A549 (cell line): ENCODE data around the gene FOXO6.

Experiments
- CBX8 ChIP-seq: fragments of 200-600 bp; sonication (generic); IDR thresholded peaks from 2 replicates; pipeline ENCODE4 v1.6.1; 2016
- CHD2 ChIP-seq: fragments of 150-350 bp; IDR thresholded peaks from 2 replicates; pipeline ENCODE4 v1.6.1; 2014; ENCODE audit warnings: low read length; ENCODE audit not compliant: partially characterized antibody
- CHD4 ChIP-seq: fragments of 200-600 bp; sonication (generic); IDR thresholded peaks from 2 replicates; pipeline ENCODE4 v1.6.1; 2016; ENCODE audit warnings: antibody characterized with exemption, mild to moderate bottlenecking, borderline replicate concordance
- ELK1 ChIP-seq: fragments of 150-350 bp; IDR thresholded peaks from 2 replicates; pipeline ENCODE4 v1.6.1; 2014; ENCODE audit warnings: low read depth, mild to moderate bottlenecking, low read length
- EP300 ChIP-seq, 2 experiments: fragments of >200 bp; sonication (Bioruptor Twin); formaldehyde crosslinking; IDR thresholded peaks; 2 replicates in 1 of 2; 3 replicates in 1 of 2; pipeline ENCODE4 v1.6.1; 2016 to 2017
- MAFK ChIP-seq: fragments of 450-650 bp; IDR thresholded peaks from 2 replicates; pipeline ENCODE4 v1.6.1; 2014; ENCODE audit not compliant: partially characterized antibody
- MYC ChIP-seq: IDR thresholded peaks from 2 replicates; pipeline ENCODE4 v1.6.1; 2012; ENCODE audit warnings: mild to moderate bottlenecking, inconsistent platforms, low read length, improper control_type of control experiment, borderline replicate concordance
- POLR2A ChIP-seq: IDR thresholded peaks from 2 replicates; pipeline ENCODE4 v1.6.1; 2012; ENCODE audit warnings: mild to moderate bottlenecking, low read length
- POLR2AphosphoS2 ChIP-seq: conservative IDR thresholded peaks from 2 replicates; pipeline ENCODE4 v1.6.1; 2012; ENCODE audit warnings: low read length, improper control_type of control experiment, inconsistent platforms
- RFX5 ChIP-seq: fragments of 450-650 bp; IDR thresholded peaks from 2 replicates; pipeline ENCODE4 v1.7.1; 2014; ENCODE audit warnings: antibody characterized with exemption, mild to moderate bottlenecking, moderate library complexity
- RNF2 ChIP-seq: fragments of 200-600 bp; sonication (generic); IDR thresholded peaks from 2 replicates; pipeline ENCODE4 v1.6.1; 2016; ENCODE audit warnings: low read depth, mild to moderate bottlenecking, antibody characterized with exemption, moderate library complexity, borderline replicate concordance
- TF ChIP-seq, protein P1 (sequence below): fragments of >200 bp; sonication (Bioruptor Twin); formaldehyde crosslinking; IDR thresholded peaks from 3 replicates; pipeline ENCODE4 v1.5.1; 2016
- TF ChIP-seq, protein P2 (sequence below): fragments of 250-450 bp; sonication (Bioruptor Pico); IDR thresholded peaks from 2 replicates; pipeline ENCODE4 v1.5.0; 2020; ENCODE audit warnings: low read depth, mild to moderate bottlenecking, moderate library complexity
- TF ChIP-seq, protein P3 (sequence below): fragments of 200-600 bp; sonication (generic); IDR thresholded peaks from 2 replicates; pipeline ENCODE4 v1.6.1; 2016; ENCODE audit warnings: antibody characterized with exemption, mild to moderate bottlenecking, moderate library complexity

DNA sequence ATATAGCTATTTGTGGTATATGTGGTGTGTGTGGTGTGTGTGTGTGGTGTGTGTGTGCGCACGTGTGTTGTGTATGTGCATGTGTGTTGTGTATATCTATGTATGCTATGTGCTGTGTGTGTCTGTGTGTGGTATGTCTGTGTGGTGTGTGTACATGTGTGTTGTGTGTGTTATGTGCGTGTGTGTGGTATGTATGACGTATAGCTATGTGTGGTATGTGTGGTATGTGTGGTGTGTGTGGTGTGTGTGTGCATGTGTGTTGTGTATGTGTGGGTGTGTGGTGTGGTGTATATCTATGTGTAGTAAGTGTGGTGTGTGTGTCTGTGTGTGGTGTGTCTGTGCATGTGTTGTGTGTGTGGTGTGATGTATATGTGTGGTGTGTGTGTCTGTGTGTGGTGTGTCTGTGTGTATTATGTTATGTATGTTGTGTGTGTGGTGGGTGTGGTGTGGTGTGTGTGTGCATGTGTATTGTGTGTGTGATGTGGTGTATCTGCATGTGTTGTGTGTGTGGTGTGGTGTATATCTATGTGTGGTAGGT, 63.4 kb downstream of the FOXO6 start:
- TF ChIP-seq, protein P1, sequence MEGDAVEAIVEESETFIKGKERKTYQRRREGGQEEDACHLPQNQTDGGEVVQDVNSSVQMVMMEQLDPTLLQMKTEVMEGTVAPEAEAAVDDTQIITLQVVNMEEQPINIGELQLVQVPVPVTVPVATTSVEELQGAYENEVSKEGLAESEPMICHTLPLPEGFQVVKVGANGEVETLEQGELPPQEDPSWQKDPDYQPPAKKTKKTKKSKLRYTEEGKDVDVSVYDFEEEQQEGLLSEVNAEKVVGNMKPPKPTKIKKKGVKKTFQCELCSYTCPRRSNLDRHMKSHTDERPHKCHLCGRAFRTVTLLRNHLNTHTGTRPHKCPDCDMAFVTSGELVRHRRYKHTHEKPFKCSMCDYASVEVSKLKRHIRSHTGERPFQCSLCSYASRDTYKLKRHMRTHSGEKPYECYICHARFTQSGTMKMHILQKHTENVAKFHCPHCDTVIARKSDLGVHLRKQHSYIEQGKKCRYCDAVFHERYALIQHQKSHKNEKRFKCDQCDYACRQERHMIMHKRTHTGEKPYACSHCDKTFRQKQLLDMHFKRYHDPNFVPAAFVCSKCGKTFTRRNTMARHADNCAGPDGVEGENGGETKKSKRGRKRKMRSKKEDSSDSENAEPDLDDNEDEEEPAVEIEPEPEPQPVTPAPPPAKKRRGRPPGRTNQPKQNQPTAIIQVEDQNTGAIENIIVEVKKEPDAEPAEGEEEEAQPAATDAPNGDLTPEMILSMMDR: no peak
- TF ChIP-seq EP300 (IDR thresholded peaks at IDR 0.05) (no peak), POLR2A (no peak), CHD4 (no peak), RFX5 (no peak), CBX8 (no peak), MAFK (no peak), POLR2AphosphoS2 (no peak), RNF2 (no peak), MYC (no peak), ELK1 (no peak), CHD2 (no peak)
- TF ChIP-seq, protein P2, sequence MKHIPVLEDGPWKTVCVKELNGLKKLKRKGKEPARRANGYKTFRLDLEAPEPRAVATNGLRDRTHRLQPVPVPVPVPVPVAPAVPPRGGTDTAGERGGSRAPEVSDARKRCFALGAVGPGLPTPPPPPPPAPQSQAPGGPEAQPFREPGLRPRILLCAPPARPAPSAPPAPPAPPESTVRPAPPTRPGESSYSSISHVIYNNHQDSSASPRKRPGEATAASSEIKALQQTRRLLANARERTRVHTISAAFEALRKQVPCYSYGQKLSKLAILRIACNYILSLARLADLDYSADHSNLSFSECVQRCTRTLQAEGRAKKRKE (CRISPR knock-in tag): no peak
- TF ChIP-seq, protein P3, sequence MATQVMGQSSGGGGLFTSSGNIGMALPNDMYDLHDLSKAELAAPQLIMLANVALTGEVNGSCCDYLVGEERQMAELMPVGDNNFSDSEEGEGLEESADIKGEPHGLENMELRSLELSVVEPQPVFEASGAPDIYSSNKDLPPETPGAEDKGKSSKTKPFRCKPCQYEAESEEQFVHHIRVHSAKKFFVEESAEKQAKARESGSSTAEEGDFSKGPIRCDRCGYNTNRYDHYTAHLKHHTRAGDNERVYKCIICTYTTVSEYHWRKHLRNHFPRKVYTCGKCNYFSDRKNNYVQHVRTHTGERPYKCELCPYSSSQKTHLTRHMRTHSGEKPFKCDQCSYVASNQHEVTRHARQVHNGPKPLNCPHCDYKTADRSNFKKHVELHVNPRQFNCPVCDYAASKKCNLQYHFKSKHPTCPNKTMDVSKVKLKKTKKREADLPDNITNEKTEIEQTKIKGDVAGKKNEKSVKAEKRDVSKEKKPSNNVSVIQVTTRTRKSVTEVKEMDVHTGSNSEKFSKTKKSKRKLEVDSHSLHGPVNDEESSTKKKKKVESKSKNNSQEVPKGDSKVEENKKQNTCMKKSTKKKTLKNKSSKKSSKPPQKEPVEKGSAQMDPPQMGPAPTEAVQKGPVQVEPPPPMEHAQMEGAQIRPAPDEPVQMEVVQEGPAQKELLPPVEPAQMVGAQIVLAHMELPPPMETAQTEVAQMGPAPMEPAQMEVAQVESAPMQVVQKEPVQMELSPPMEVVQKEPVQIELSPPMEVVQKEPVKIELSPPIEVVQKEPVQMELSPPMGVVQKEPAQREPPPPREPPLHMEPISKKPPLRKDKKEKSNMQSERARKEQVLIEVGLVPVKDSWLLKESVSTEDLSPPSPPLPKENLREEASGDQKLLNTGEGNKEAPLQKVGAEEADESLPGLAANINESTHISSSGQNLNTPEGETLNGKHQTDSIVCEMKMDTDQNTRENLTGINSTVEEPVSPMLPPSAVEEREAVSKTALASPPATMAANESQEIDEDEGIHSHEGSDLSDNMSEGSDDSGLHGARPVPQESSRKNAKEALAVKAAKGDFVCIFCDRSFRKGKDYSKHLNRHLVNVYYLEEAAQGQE: no peak
